WTC11 (cell line): ENCODE data around the gene AMHR2.

Experiments
- ATF3 ChIP-seq: sonication (generic); formaldehyde crosslinking; conservative IDR thresholded peaks from 2 replicates; pipeline ENCODE4 v1.8.1; 2022; ENCODE audit warnings: mild to moderate bottlenecking, missing genetic modification reagents
- CREB1 ChIP-seq: sonication (generic); formaldehyde crosslinking; IDR thresholded peaks from 2 replicates; pipeline ENCODE4 v1.8.0; 2023; ENCODE audit warnings: mild to moderate bottlenecking, missing genetic modification reagents
- CREM ChIP-seq: sonication (generic); formaldehyde crosslinking; IDR thresholded peaks from 2 replicates; pipeline ENCODE4 v1.8.1; 2022; ENCODE audit warnings: mild to moderate bottlenecking, missing genetic modification reagents, moderate library complexity
- CTCF ChIP-seq: fragments of 200-600 bp; IDR thresholded peaks from 2 replicates; pipeline ENCODE4 v1.8.0; 2022; ENCODE audit warnings: antibody characterized with exemption
- GABPB1 ChIP-seq: sonication (generic); formaldehyde crosslinking; IDR thresholded peaks from 2 replicates; pipeline ENCODE4 v1.8.1; 2023; ENCODE audit warnings: mild to moderate bottlenecking, missing genetic modification reagents
- GTF2I ChIP-seq: fragments of 250-450 bp; sonication (Bioruptor Pico); conservative IDR thresholded peaks from 2 replicates; pipeline ENCODE4 v1.4.0; 2021; ENCODE audit warnings: mild to moderate bottlenecking
- HMGXB4 ChIP-seq: sonication (generic); formaldehyde crosslinking; IDR thresholded peaks from 2 replicates; pipeline ENCODE4 v1.8.1; 2023; ENCODE audit warnings: mild to moderate bottlenecking, moderate library complexity, missing genetic modification reagents
- SP1 ChIP-seq: sonication (generic); formaldehyde crosslinking; conservative IDR thresholded peaks from 2 replicates; pipeline ENCODE4 v1.8.1; 2022; ENCODE audit warnings: missing genetic modification reagents
- STAT6 ChIP-seq: sonication (generic); formaldehyde crosslinking; conservative IDR thresholded peaks from 2 replicates; pipeline ENCODE4 v1.8.1; 2023; ENCODE audit warnings: mild to moderate bottlenecking, low read depth, missing genetic modification reagents, moderate library complexity
- TCF7 ChIP-seq: sonication (generic); formaldehyde crosslinking; IDR thresholded peaks from 2 replicates; pipeline ENCODE4 v1.8.0; 2022; ENCODE audit warnings: mild to moderate bottlenecking, low read depth, missing genetic modification reagents, moderate library complexity

- TF ChIP-seq CTCF, result no peak
- TF ChIP-seq HMGXB4, result no peak
- no peak for TF ChIP-seq SP1 (CRISPR knock-in tag)
- no peak for TF ChIP-seq GTF2I
- TF ChIP-seq GABPB1, result no peak
- TF ChIP-seq CREB1 (CRISPR knock-in tag), result no peak
- no peak for TF ChIP-seq TCF7 (CRISPR knock-in tag)
- no peak for TF ChIP-seq STAT6 (CRISPR knock-in tag)
- no peak for TF ChIP-seq ATF3 (CRISPR knock-in tag)
- TF ChIP-seq CREM (CRISPR knock-in tag), result no peak
These were observed 44.6 kb downstream of the AMHR2 start for GRCh38 chr12:53468282-53468681.
